ENCODE data around the gene MMP24OS. TPM values are rescaled to one million over a fixed set of nuclear protein-coding genes. Genes with fewer than 3 reads are reported as not detected.

The MMP24OS gene
- total RNA-seq, 2 experiments from 2014 or later, result 27.2 to 27.4 TPM

- Mint-ChIP-seq H3K9me3 (no peaks in the 10 kb centered on the region), H3K36me3 (peaks cover 11% of the 10 kb centered on the region), H3K4me1 (peaks cover 41% of the 10 kb centered on the region), H3K4me3 (no peak overlapping the region), H3K27me3 (no peaks in the 10 kb centered on the region), H3K27ac (peak overlapping the region; percentile 52)
- DNase-seq, result no peak
Observed at GRCh38 chr20:35314816-35315631, 37.1 kb upstream of the MMP24OS start.

- Mint-ChIP-seq H3K4me1 (peaks cover 31% of the 10 kb centered on the region), H3K4me3 (no peak overlapping the region), H3K27ac (peak overlapping the region; percentile 50), H3K9me3 (no peaks in the 10 kb centered on the region), H3K27me3 (no peaks in the 10 kb centered on the region), H3K36me3 (peaks cover 13% of the 10 kb centered on the region)
- DNase-seq, result no peak
Observed at GRCh38 chr20:35312318-35312717, 34.4 kb upstream of the MMP24OS start.

GRCh38 chr20:35311822-35312221 lies 33.9 kb upstream of the MMP24OS start:
- Mint-ChIP-seq H3K36me3 (peaks cover 13% of the 10 kb centered on the region), H3K4me1 (peaks cover 31% of the 10 kb centered on the region), H3K27me3 (no peaks in the 10 kb centered on the region), H3K4me3 (no peak overlapping the region), H3K27ac (peak overlapping the region; percentile 35), H3K9me3 (no peaks in the 10 kb centered on the region)
- DNase-seq, result no peak

GRCh38 chr20:35311409-35311808 lies 33.5 kb upstream of the MMP24OS start:
- Mint-ChIP-seq H3K27me3 (no peaks in the 10 kb centered on the region), H3K4me1 (peaks cover 35% of the 10 kb centered on the region), H3K9me3 (no peaks in the 10 kb centered on the region), H3K27ac (peak overlapping the region; percentile 35), H3K36me3 (peaks cover 13% of the 10 kb centered on the region), H3K4me3 (no peak overlapping the region)
- peak; percentile 67 for DNase-seq

- Mint-ChIP-seq H3K27ac (peak overlapping the region; percentile 18), H3K4me3 (no peak overlapping the region), H3K36me3 (peaks cover 13% of the 10 kb centered on the region), H3K27me3 (no peaks in the 10 kb centered on the region), H3K9me3 (no peaks in the 10 kb centered on the region), H3K4me1 (peaks cover 42% of the 10 kb centered on the region)
- no peak for DNase-seq
Observed at GRCh38 chr20:35307666-35308653, 30.0 kb upstream of the MMP24OS start.

- no peaks in the 10 kb centered on the region for H3K9me3 Mint-ChIP-seq
- no peak overlapping the region for H3K4me3 Mint-ChIP-seq
- no peaks in the 10 kb centered on the region for H3K27me3 Mint-ChIP-seq
- H3K4me1 Mint-ChIP-seq, result peaks cover 40% of the 10 kb centered on the region
- peaks cover 8% of the 10 kb centered on the region for H3K36me3 Mint-ChIP-seq
- peak overlapping the region; percentile 92 for H3K27ac Mint-ChIP-seq
- no peak for DNase-seq
Observed at GRCh38 chr20:35306931-35307517, 29.1 kb upstream of the MMP24OS start.

- Mint-ChIP-seq H3K9me3 (no peaks in the 10 kb centered on the region), H3K4me3 (peak overlapping the region; percentile 56), H3K27ac (peak overlapping the region; percentile 92), H3K36me3 (peaks cover 6% of the 10 kb centered on the region), H3K27me3 (no peaks in the 10 kb centered on the region), H3K4me1 (peaks cover 34% of the 10 kb centered on the region)
- peak; percentile 86 for DNase-seq
Observed at GRCh38 chr20:35305682-35306556, 28.0 kb upstream of the MMP24OS start.

- no peak for DNase-seq
- Mint-ChIP-seq H3K9me3 (no peaks in the 10 kb centered on the region), H3K27ac (peak overlapping the region; percentile 92), H3K27me3 (no peaks in the 10 kb centered on the region), H3K4me1 (peaks cover 34% of the 10 kb centered on the region), H3K4me3 (no peak overlapping the region), H3K36me3 (peaks cover 4% of the 10 kb centered on the region)
Observed at GRCh38 chr20:35304956-35305355, 27.0 kb upstream of the MMP24OS start.

GRCh38 chr20:35303735-35304491 lies 26.0 kb upstream of the MMP24OS start:
- Mint-ChIP-seq H3K36me3 (peaks cover 3% of the 10 kb centered on the region), H3K9me3 (no peaks in the 10 kb centered on the region), H3K4me3 (no peak overlapping the region), H3K27me3 (no peaks in the 10 kb centered on the region), H3K4me1 (peaks cover 34% of the 10 kb centered on the region), H3K27ac (no peak overlapping the region)
- DNase-seq, result peak; percentile 77

GRCh38 chr20:35303382-35303734 lies 25.4 kb upstream of the MMP24OS start:
- Mint-ChIP-seq H3K36me3 (peaks cover 3% of the 10 kb centered on the region), H3K4me3 (no peak overlapping the region), H3K27ac (no peak overlapping the region), H3K9me3 (no peaks in the 10 kb centered on the region), H3K4me1 (peaks cover 34% of the 10 kb centered on the region), H3K27me3 (no peaks in the 10 kb centered on the region)
- no peak for DNase-seq

GRCh38 chr20:35302421-35303335 lies 24.8 kb upstream of the MMP24OS start:
- no peak overlapping the region for H3K4me3 Mint-ChIP-seq
- no peak overlapping the region for H3K27ac Mint-ChIP-seq
- H3K27me3 Mint-ChIP-seq, result no peaks in the 10 kb centered on the region
- peaks cover 3% of the 10 kb centered on the region for H3K36me3 Mint-ChIP-seq
- no peaks in the 10 kb centered on the region for H3K9me3 Mint-ChIP-seq
- H3K4me1 Mint-ChIP-seq, result peaks cover 34% of the 10 kb centered on the region
- DNase-seq, result no peak

GRCh38 chr20:35301426-35301825 lies 23.5 kb upstream of the MMP24OS start:
- Mint-ChIP-seq H3K27me3 (no peaks in the 10 kb centered on the region), H3K36me3 (peaks cover 3% of the 10 kb centered on the region), H3K9me3 (no peaks in the 10 kb centered on the region), H3K27ac (no peak overlapping the region), H3K4me3 (no peak overlapping the region), H3K4me1 (peaks cover 30% of the 10 kb centered on the region)
- DNase-seq, result no peak
